Endothelial cell of umbilical vein (primary cell): Measurements from ENCODE around the gene MICA. TPM values are rescaled to one million over a fixed set of nuclear protein-coding genes. Genes with fewer than 3 reads are reported as not detected.
"Not testable (repeated sequence)": the region's sequence is repeated elsewhere in the genome, so short reads cannot be mapped to it uniquely, and the experiment has no call there.

ENCODE experiments used
- BruUV-seq: library from RNA; stranded (reverse); fragments of 400-500 nt; replicated peaks from 2 replicates; lab custom pipeline; 2021; lab: Mats Ljungman, UMichigan
- CTCF ChIA-PET: fragments of 300-600, 350-600 bp; sonication (Branson Sonifier 250); formaldehyde crosslinking; loops from one replicate; lab custom pipeline; 2021; ENCODE audit warnings: antibody characterized with exemption, inconsistent platforms; lab: Charles Lee
- POLR2A ChIA-PET: fragments of 300-600, 350-600 bp; sonication (Branson Sonifier 250); formaldehyde crosslinking; loops from one replicate; lab custom pipeline; 2021; ENCODE audit warnings: antibody characterized with exemption, inconsistent platforms; lab: Charles Lee
- DNase-seq: peaks from one replicate; pipeline ENCODE4 v3.0.0-alpha.2; 2011; ENCODE audit warnings: low read depth, low spot score
- FAIRE-seq: peaks from 2 replicates; lab custom pipeline; 2011; peaks lifted over from hg19 to GRCh38; lab: Jason Lieb, UNC
- H2AFZ ChIP-seq: 2 replicates; pipeline ENCODE4 v1.6.0; 2012; ENCODE audit warnings: low read depth, low read length, control low read depth, inconsistent platforms
- H3K27ac ChIP-seq: 2 replicates; pipeline ENCODE4 v1.5.1; 2011; ENCODE audit warnings: low read depth, mild to moderate bottlenecking, control low read depth, low read length, moderate library complexity; ENCODE audit not compliant: insufficient read depth
- H3K27me3 ChIP-seq, 2 experiments: 2 replicates each; pipeline versions ENCODE4 v1.6.0 to v1.6.1; 2011; ENCODE audit warnings: low read length in 2 of 2, mixed read lengths in 1 of 2; ENCODE audit not compliant: control insufficient read depth in 2 of 2, insufficient read depth in 2 of 2
- H3K36me3 ChIP-seq, 2 experiments: 2 replicates in 1 of 2; 3 replicates in 1 of 2; pipeline ENCODE4 v1.5.1; 2011; ENCODE audit warnings: low read length in 2 of 2, mild to moderate bottlenecking in 1 of 2, moderate library complexity in 1 of 2; ENCODE audit not compliant: control insufficient read depth in 2 of 2, insufficient read depth in 2 of 2; ENCODE audit errors: extremely low read depth in 1 of 2
- H3K4me1 ChIP-seq: 3 replicates; pipeline ENCODE4 v1.5.1; 2011; ENCODE audit warnings: mild to moderate bottlenecking, low read length; ENCODE audit not compliant: control insufficient read depth, insufficient read depth; ENCODE audit errors: extremely low read depth
- H3K4me2 ChIP-seq: 2 replicates; pipeline ENCODE4 v1.6.1; 2011; ENCODE audit warnings: low read length, control low read depth, mixed read lengths; ENCODE audit not compliant: insufficient read depth
- H3K4me3 ChIP-seq, 3 experiments: fragments of 200-600 bp in 1 of 3; sonication (generic), shearing (Covaris generic) in 1 of 3; replicated peaks in 1 of 3; 2 replicates each; pipeline ENCODE4 v1.5.1; 2011 to 2016; ENCODE audit warnings: control low read depth in 3 of 3, low read length in 3 of 3, mild to moderate bottlenecking in 2 of 3, inconsistent platforms in 1 of 3, low read depth in 1 of 3, moderate library complexity in 1 of 3; ENCODE audit not compliant: insufficient read depth in 1 of 3
- H3K79me2 ChIP-seq: 2 replicates; pipeline ENCODE4 v1.6.0; 2012; ENCODE audit warnings: low read length, inconsistent platforms; ENCODE audit not compliant: control insufficient read depth, insufficient read depth
- H3K9ac ChIP-seq: replicated peaks from 2 replicates; pipeline ENCODE3; 2011; ENCODE audit warnings: low read length, control low read depth; ENCODE audit not compliant: insufficient read depth; ENCODE audit errors: extremely low read depth
- H3K9me1 ChIP-seq: replicated peaks from 3 replicates; pipeline ENCODE4 v1.6.0; 2011; ENCODE audit warnings: mild to moderate bottlenecking, low read length; ENCODE audit not compliant: control insufficient read depth, insufficient read depth; ENCODE audit errors: extremely low read depth
- H3K9me3 ChIP-seq: replicated peaks from 2 replicates; pipeline ENCODE4 v1.5.1; 2012; ENCODE audit warnings: low read length, inconsistent platforms; ENCODE audit not compliant: control insufficient read depth, insufficient read depth
- H4K20me1 ChIP-seq: replicated peaks from 2 replicates; pipeline ENCODE3; 2011; ENCODE audit warnings: mild to moderate bottlenecking, low read length; ENCODE audit not compliant: control insufficient read depth, insufficient read depth; ENCODE audit errors: extremely low read depth
- EZH2 ChIP-seq: IDR thresholded peaks from 2 replicates; pipeline ENCODE4 v1.6.1; 2012; ENCODE audit warnings: borderline replicate concordance, low read depth, mild to moderate bottlenecking, moderate library complexity, low read length, inconsistent platforms; ENCODE audit not compliant: severe bottlenecking
- FOS ChIP-seq: IDR thresholded peaks from 2 replicates; pipeline ENCODE4 v1.6.1; 2011; ENCODE audit warnings: mild to moderate bottlenecking, low read length, moderate library complexity, borderline replicate concordance; ENCODE audit not compliant: insufficient read depth
- GATA2 ChIP-seq: IDR thresholded peaks from 2 replicates; pipeline ENCODE4 v1.7.0; 2011; ENCODE audit warnings: low read depth, mild to moderate bottlenecking, moderate library complexity, mixed read lengths, low read length; ENCODE audit not compliant: insufficient read length, insufficient read depth
- JUN ChIP-seq: IDR thresholded peaks from 2 replicates; pipeline ENCODE4 v1.6.1; 2011; ENCODE audit warnings: borderline replicate concordance, low read depth; ENCODE audit not compliant: insufficient read length, insufficient read depth
- MAX ChIP-seq: IDR thresholded peaks from 2 replicates; pipeline ENCODE4 v1.6.1; 2011; ENCODE audit not compliant: insufficient read depth, insufficient read length
- MYC ChIP-seq: IDR thresholded peaks from one replicate; pipeline ENCODE4 v1.6.1; 2011; ENCODE audit warnings: mild to moderate bottlenecking, low read depth, low read length
- POLR2A ChIP-seq: IDR thresholded peaks from 2 replicates; pipeline ENCODE4 v1.6.1; 2012; ENCODE audit warnings: low read depth, mild to moderate bottlenecking, control low read depth, low read length
- POLR2AphosphoS5 ChIP-seq: IDR thresholded peaks from 2 replicates; pipeline ENCODE4 v1.6.1; 2012; ENCODE audit warnings: low read depth, mild to moderate bottlenecking, control low read depth, low read length, moderate library complexity; ENCODE audit not compliant: insufficient read depth
- dilution Hi-C: fragments of 300-500 bp; cut with MboI; formaldehyde crosslinking; loops from one replicate; pipeline ENCODE4 v1.15.0; 2019; ENCODE audit warnings: low sequenced_read_pairs; ENCODE audit not compliant: extremely low pct_ligation_motif_present
- intact Hi-C: fragments of 100-400 bp; cut with micrococcal nuclease; formaldehyde crosslinking; loops from one replicate; pipeline ENCODE4 v1.10.0; 2022
- polyA plus RNA-seq, 4 experiments: library from polyadenylated mRNA; depleted of rRNA in 3 of 4; stranded (reverse) in 3 of 4; unstranded in 1 of 4; fragments of >200 nt; gene quantifications; 2 replicates each; pipeline versions ENCODE4 v1.2.1 to v1.2.3, GENCODE V29; 2011 to 2012; ENCODE audit warnings: missing spikeins in 1 of 4
- total RNA-seq: library from RNA; stranded (reverse); gene quantifications from 2 replicates; pipeline ENCODE4 v1.2.3, GENCODE V29; 2021
- TF ChIP-seq, protein P1 (sequence below), 2 donors: IDR thresholded peaks; 1 replicate in 1 of 2; 2 replicates in 1 of 2; pipeline ENCODE4 v1.5.1; 2011; ENCODE audit warnings: low read length in 2 of 2, mild to moderate bottlenecking in 2 of 2, moderate library complexity in 2 of 2, control low read depth in 1 of 2, inconsistent platforms in 1 of 2, low read depth in 1 of 2; ENCODE audit not compliant: insufficient read depth in 1 of 2; ENCODE audit errors: extremely low read depth in 1 of 2

MICA gene
- total and polyA plus RNA-seq, 2 donors (not counting 3 experiments of a cell fraction or from before 2014, with no cell fraction given), result 42.5 to 99.3 TPM

DNA sequence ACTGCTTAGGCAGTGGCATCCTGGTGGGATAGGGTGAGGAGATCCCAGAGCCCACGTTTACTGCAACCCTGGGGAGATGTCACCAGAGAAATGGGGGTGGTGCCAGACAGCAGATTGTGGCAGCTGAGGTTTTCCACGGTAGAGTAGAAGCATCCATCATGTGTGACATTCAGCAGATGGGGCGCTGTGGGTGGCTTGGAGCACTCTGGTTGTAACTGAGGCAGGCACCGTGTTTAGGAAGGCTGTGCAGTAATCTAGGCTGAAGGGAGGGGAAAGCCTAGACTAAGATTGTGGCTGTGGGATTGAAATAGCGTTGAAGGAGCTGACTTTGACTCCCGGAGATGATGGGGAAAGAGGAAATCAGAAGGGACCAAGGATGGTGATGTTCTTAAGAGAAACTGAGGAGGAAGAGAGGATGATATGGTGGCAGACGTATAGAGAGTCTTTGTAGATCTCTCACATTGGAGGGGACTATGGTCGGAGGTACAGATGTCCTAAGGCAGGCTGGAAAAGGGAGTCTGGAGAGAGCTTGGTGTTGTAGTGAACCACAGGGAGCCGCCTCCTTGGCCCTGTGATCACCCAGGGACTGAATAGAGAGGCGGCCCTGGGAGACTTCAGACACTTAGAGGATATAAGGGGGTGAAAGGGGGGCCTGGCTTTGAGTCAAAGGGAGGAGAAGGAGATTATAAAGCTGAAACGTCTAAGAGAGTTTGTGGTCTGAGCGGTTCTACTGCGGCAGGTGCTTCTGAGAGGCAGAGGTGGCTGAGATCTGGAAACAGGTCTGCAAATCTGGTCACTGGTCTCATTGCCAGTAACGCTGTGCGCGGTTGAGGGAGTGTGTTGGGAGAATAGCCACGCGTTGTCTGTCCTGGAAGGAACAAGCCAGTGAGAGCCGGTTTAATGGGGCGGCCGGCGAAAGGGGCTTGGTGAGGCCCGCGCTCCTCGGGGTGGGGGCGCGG, 792 bp upstream of the MICA start:
- no peak for FAIRE-seq
- POLR2A ChIA-PET, result no interaction called here
- BruUV-seq, result TSS peak; percentile 10
- Histone ChIP-seq H3K9ac (peak overlapping the region; percentile 42), H3K36me3 (no peaks in the 10 kb centered on the region), H3K4me1 (peaks cover 28% of the 10 kb centered on the region), H3K27me3 (no peaks in the 10 kb centered on the region), H3K4me3 (peak overlapping the region in 2 of 3 experiments; percentile 26 to 57), H3K4me2 (peak overlapping the region; percentile 87), H3K9me1 (no peaks in the 10 kb centered on the region), H3K9me3 (no peaks in the 10 kb centered on the region), H4K20me1 (no peaks in the 10 kb centered on the region), H3K79me2 (peaks cover 65% of the 10 kb centered on the region), H2AFZ (peak overlapping the region; percentile 52), H3K27ac (peak overlapping the region; percentile 92)
- TF ChIP-seq JUN (no peak), FOS (no peak), GATA2 (no peak), EZH2 (no peak), MAX (no peak), MYC (no peak), POLR2AphosphoS5 (no peak), POLR2A (no peak)
- TF ChIP-seq, protein P1, sequence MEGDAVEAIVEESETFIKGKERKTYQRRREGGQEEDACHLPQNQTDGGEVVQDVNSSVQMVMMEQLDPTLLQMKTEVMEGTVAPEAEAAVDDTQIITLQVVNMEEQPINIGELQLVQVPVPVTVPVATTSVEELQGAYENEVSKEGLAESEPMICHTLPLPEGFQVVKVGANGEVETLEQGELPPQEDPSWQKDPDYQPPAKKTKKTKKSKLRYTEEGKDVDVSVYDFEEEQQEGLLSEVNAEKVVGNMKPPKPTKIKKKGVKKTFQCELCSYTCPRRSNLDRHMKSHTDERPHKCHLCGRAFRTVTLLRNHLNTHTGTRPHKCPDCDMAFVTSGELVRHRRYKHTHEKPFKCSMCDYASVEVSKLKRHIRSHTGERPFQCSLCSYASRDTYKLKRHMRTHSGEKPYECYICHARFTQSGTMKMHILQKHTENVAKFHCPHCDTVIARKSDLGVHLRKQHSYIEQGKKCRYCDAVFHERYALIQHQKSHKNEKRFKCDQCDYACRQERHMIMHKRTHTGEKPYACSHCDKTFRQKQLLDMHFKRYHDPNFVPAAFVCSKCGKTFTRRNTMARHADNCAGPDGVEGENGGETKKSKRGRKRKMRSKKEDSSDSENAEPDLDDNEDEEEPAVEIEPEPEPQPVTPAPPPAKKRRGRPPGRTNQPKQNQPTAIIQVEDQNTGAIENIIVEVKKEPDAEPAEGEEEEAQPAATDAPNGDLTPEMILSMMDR (IDR thresholded peaks at IDR 0.05; ENCODE audit: extremely low read depth in 1 of 2, insufficient read depth in 1 of 2, low read depth in 1 of 2, low read length in 2 of 2), result no peak
- dilution Hi-C loops (no loop called here), intact Hi-C loops (loop anchor here (5.0 kb wide), 1 partner anchor 145 kb away; the partner anchor contains the start of genes ATP6V1G2 and NFKBIL1)
- CTCF ChIA-PET, result interaction anchor here (0.6 to 1.5 kb wide), 3 partner anchors 40 to 94 kb away, joined by 4 to 5 read pairs (median 4); no protein-coding TSS in a partner anchor
- DNase-seq, result no peak

DNA sequence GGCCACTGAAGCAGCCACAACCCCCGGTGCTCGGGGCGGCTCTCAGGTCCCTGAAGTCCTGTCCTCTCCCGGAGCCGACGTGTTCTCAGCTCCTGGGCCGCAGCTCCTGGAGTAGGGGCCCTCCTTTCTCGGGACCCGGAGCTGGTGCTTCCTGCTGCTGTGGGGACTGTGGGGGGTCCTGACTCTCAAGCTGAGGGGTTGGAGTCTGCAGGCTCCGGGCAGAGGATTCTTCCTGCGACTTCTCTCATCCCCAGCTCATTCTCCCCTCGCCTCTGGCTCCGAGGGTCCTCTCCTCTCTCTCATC, 618 bp downstream of the MICA start:
- H3K4me2 ChIP-seq, result peak overlapping the region; percentile 87
- intact Hi-C loops, result loop anchor here (5.0 kb wide), 1 partner anchor 143 kb away; the partner anchor contains the start of genes ATP6V1G2 and NFKBIL1
- H2AFZ ChIP-seq, H3K9me3 ChIP-seq, POLR2A ChIA-PET, dilution Hi-C loops, H3K36me3 ChIP-seq, BruUV-seq, H3K9me1 ChIP-seq, FAIRE-seq, DNase-seq, H3K27me3 ChIP-seq, H4K20me1 ChIP-seq: not testable (repeated sequence)
- H3K9ac ChIP-seq, result peak overlapping the region; percentile 43
- peaks cover 28% of the 10 kb centered on the region for H3K4me1 ChIP-seq
- peaks cover 79% of the 10 kb centered on the region for H3K79me2 ChIP-seq
- CTCF ChIA-PET, result interaction anchor here (0.9 kb wide), 1 partner anchor 44 kb away, joined by 3 read pairs; no protein-coding TSS in a partner anchor
- H3K4me3 ChIP-seq, result peak overlapping the region; percentile 22 to 57 (median 26)
- H3K27ac ChIP-seq, result peak overlapping the region; percentile 4
